Measurements from ENCODE around the gene EDC3. TPM values are rescaled to one million over a fixed set of nuclear protein-coding genes. Genes with fewer than 3 reads are reported as not detected.

The EDC3 gene
- total RNA-seq, 2 donors from 2014 or later: 8.0 to 8.3 TPM

DNA sequence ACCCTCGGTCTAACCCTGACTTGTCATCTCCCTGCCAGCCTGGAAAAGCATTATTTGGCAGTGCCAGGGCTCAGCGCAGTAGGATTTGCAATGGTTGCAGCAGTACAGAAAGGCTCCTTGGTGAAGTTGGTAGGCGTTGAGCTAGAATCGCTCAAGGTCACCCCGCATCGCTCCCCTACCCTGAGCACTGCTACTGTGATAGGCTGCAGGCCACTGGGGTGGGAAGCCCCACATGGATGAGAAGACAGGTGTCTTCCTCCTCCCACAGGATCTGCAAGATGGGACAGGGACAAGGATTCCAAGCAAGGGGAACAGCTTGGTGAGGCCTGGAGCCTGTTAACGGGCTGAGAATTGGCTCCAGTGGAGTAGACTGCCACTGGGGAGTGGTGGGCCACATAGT, 69.5 kb downstream of the EDC3 start:
- Histone ChIP-seq H3K4me3 (no peak overlapping the region), H3K4me1 (peaks cover 0 to 4% of the 10 kb centered on the region in 2 donors), H3K36me3 (peaks cover 98% of the 10 kb centered on the region), H3K27me3 (no peaks in the 10 kb centered on the region), H3K9me3 (no peaks in the 10 kb centered on the region), H3K27ac (no peak overlapping the region)
- DNase-seq (ENCODE audit: low spot score): no peak
- TF ChIP-seq, protein P1, sequence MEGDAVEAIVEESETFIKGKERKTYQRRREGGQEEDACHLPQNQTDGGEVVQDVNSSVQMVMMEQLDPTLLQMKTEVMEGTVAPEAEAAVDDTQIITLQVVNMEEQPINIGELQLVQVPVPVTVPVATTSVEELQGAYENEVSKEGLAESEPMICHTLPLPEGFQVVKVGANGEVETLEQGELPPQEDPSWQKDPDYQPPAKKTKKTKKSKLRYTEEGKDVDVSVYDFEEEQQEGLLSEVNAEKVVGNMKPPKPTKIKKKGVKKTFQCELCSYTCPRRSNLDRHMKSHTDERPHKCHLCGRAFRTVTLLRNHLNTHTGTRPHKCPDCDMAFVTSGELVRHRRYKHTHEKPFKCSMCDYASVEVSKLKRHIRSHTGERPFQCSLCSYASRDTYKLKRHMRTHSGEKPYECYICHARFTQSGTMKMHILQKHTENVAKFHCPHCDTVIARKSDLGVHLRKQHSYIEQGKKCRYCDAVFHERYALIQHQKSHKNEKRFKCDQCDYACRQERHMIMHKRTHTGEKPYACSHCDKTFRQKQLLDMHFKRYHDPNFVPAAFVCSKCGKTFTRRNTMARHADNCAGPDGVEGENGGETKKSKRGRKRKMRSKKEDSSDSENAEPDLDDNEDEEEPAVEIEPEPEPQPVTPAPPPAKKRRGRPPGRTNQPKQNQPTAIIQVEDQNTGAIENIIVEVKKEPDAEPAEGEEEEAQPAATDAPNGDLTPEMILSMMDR (IDR thresholded peaks at IDR 0.05): no peak

DNA sequence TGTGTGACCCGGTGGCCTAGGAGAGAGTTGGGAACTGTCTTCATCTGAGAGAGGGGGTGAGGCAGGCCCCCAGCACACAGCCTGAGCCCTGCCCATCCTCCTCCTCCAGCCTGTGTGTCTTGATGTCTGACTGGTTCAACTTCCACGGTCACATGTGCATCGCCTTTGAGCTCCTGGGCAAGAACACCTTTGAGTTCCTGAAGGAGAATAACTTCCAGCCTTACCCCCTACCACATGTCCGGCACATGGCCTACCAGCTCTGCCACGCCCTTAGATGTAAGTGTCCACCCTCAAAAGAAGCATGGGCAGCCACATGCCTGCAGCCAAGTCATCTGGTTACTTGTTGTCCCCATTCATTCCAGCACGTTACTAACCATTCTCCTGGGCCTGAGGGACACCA, 70.1 kb downstream of the EDC3 start:
- TF ChIP-seq, protein P1 (IDR thresholded peaks at IDR 0.05): no peak
- H3K9me3 ChIP-seq: no peaks in the 10 kb centered on the region
- H3K4me1 ChIP-seq: peaks cover 0 to 10% of the 10 kb centered on the region in 2 donors
- no peaks in the 10 kb centered on the region for H3K27me3 ChIP-seq
- no peak for DNase-seq (ENCODE audit: low spot score)
- H3K27ac ChIP-seq: no peak overlapping the region
- H3K4me3 ChIP-seq: no peak overlapping the region
- H3K36me3 ChIP-seq: peaks cover 98% of the 10 kb centered on the region

DNA sequence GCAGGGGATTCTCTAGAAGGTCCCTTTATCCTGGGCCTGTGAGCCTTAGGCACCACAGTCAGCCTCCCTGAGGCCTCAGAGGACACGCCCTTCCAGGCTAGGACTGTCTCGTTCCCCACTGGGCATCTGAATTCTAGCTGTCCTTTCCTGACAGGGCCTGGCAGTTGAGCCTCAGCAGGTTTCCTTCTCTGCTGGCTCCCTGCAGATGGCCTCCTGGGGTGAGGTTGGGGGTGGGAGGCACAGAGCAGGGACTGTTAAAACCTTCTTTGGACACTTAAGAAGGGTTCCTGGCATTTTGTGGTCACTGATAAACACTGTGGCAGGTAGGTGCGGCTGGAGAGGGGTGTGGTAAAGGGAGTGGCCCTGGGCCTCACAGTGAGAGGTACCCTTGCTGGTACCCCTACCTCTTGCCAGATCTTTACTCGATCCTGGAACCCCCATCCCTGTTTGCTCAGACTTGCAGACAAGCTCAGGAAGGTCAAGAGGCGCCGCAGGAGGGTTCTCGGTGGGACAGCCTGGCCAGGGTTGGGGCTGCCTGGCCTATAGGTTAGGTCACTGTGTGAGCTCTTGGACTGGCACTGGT, 71.7 kb downstream of the EDC3 start:
- Histone ChIP-seq H3K9me3 (no peaks in the 10 kb centered on the region), H3K4me1 (peaks cover 0 to 22% of the 10 kb centered on the region in 2 donors), H3K4me3 (no peak overlapping the region), H3K27ac (no peak overlapping the region), H3K36me3 (peaks cover 100% of the 10 kb centered on the region), H3K27me3 (no peaks in the 10 kb centered on the region)
- DNase-seq (ENCODE audit: low spot score): no peak
- TF ChIP-seq, protein P1 (IDR thresholded peaks at IDR 0.05): no peak

DNA sequence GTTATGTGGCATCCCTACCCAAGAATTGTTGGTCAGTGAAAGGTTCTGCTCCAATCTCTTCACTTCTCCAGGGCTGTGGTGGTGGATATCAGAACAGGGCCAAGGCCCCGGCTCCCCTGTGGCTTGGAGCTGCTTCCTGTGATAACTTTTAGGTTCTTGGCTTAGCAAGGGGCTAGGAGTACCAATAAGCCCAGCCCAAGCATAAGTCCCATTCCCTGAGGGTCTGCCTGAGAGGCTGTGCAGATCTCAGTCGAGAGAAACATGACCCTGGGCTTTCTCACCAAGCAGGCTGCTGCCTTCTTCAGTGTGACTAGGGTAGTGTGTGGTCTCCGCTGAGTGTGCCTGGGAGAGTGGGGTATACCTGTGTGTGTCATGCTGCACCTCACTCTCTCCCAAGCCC, 73.1 kb downstream of the EDC3 start:
- TF ChIP-seq, protein P1 (IDR thresholded peaks at IDR 0.05): no peak
- Histone ChIP-seq H3K4me1 (peaks cover 0 to 35% of the 10 kb centered on the region in 2 donors), H3K36me3 (peaks cover 90% of the 10 kb centered on the region), H3K27ac (no peak overlapping the region), H3K27me3 (no peaks in the 10 kb centered on the region), H3K4me3 (no peak overlapping the region), H3K9me3 (no peaks in the 10 kb centered on the region)
- DNase-seq (ENCODE audit: low spot score): no peak

DNA sequence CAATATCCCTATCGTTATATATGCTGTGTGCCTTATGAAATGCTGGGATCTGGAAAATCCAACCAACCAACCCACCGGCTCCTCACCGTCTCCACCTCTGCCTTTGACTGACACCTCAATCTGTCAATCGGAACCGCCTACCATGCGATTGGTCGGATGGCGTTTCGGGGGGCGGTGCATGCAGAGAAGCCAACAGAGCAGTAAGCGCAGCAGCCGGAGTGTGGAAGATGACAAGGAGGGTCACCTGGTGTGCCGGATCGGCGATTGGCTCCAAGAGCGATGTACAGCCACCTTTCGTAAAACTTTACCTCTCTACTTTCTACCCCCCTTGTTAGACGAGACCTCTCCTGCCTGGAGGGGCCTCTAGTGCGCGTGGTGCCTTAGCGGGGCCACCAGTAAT, 73.9 kb downstream of the EDC3 start:
- TF ChIP-seq, protein P1 (IDR thresholded peaks at IDR 0.05): no peak
- Histone ChIP-seq H3K27me3 (no peaks in the 10 kb centered on the region), H3K36me3 (peaks cover 82% of the 10 kb centered on the region), H3K9me3 (no peaks in the 10 kb centered on the region), H3K4me3 (no peak overlapping the region), H3K27ac (no peak overlapping the region), H3K4me1 (peaks cover 0 to 43% of the 10 kb centered on the region in 2 donors)
- no peak for DNase-seq (ENCODE audit: low spot score)

DNA sequence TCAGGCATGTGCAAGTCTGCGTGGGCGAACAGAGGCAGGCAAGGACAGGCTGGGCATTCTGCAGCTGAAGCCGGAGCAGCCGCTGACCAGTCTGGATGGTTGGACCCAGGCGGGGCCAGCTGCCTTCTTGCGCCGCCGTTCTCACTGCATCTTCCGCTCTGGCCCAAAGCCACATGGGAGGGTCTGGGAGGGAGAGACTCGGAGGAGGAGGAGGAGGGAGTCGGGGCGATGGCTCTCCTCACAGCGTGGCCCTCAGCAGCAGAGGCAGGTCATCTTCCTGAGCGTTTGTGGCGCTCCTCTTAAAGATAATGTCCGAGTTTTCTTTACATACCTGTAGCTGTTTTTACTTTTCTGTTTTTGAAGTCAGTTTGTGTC, 74.3 kb downstream of the EDC3 start:
- H3K27me3 ChIP-seq: no peaks in the 10 kb centered on the region
- no peaks in the 10 kb centered on the region for H3K9me3 ChIP-seq
- no peak overlapping the region for H3K4me3 ChIP-seq
- TF ChIP-seq, protein P1 (IDR thresholded peaks at IDR 0.05): no peak
- peaks cover 0 to 47% of the 10 kb centered on the region in 2 donors for H3K4me1 ChIP-seq
- H3K27ac ChIP-seq: no peak overlapping the region
- peaks cover 78% of the 10 kb centered on the region for H3K36me3 ChIP-seq
- DNase-seq (ENCODE audit: low spot score): no peak

Measured in right atrium auricular region (tissue), 2 donors.